PC-9 (cell line): ENCODE data around the gene ZNF362. TPM values are rescaled to one million over a fixed set of nuclear protein-coding genes. Genes with fewer than 3 reads are reported as not detected.

Experiments used
- BruUV-seq: library from RNA; stranded (reverse); fragments of 400-500 nt; replicated peaks from 2 replicates; lab custom pipeline; 2021; lab: Mats Ljungman, UMichigan
- CTCF ChIA-PET: fragments of 300-600 bp; sonication (Branson Sonifier 250); formaldehyde crosslinking; loops from one replicate; lab custom pipeline; 2022; ENCODE audit warnings: antibody characterized with exemption; lab: Charles Lee
- POLR2A ChIA-PET: fragments of 300-600 bp; sonication (Branson Sonifier 250); formaldehyde crosslinking; loops from one replicate; lab custom pipeline; 2022; ENCODE audit warnings: antibody characterized with exemption; ENCODE audit not compliant: unreplicated experiment; lab: Charles Lee
- DNase-seq, 2 experiments: peaks; one replicate each; pipeline versions ENCODE4 v3.0.0 to v3.0.0-alpha.2; 2015 to 2022; ENCODE audit warnings: mixed read lengths in 1 of 2
- H2AFZ ChIP-seq: fragments of 200-600 bp; sonication (generic); 2 replicates; pipeline ENCODE4 v1.8.1; 2017; ENCODE audit warnings: antibody characterized with exemption
- H3F3A ChIP-seq: fragments of 200-600 bp; sonication (generic); 2 replicates; pipeline ENCODE4 v1.8.1; 2017; ENCODE audit warnings: antibody characterized with exemption, mild to moderate bottlenecking, low read depth; ENCODE audit not compliant: insufficient read depth
- H3K27ac ChIP-seq: fragments of 200-600 bp; sonication (generic); 2 replicates; pipeline ENCODE4 v1.6.1; 2016; ENCODE audit warnings: mixed run types
- H3K27me3 ChIP-seq: fragments of 200-600 bp; sonication (generic); 2 replicates; pipeline ENCODE4 v1.6.1; 2016; ENCODE audit warnings: low read depth, mixed run types; ENCODE audit not compliant: insufficient read depth
- H3K36me3 ChIP-seq: fragments of 200-600 bp; sonication (generic); 2 replicates; pipeline ENCODE4 v1.6.1; 2016; ENCODE audit warnings: low read depth, mixed run types
- H3K4me1 ChIP-seq: fragments of 200-600 bp; sonication (generic); replicated peaks from 2 replicates; pipeline ENCODE4 v1.6.1; 2016; ENCODE audit warnings: mixed run types; ENCODE audit not compliant: insufficient read depth
- H3K4me2 ChIP-seq: fragments of 200-600 bp; sonication (generic); 2 replicates; pipeline ENCODE4 v1.6.1; 2017; ENCODE audit warnings: mixed run types
- H3K4me3 ChIP-seq: fragments of 200-600 bp; sonication (generic); 2 replicates; pipeline ENCODE4 v1.6.1; 2016; ENCODE audit warnings: mixed run types
- H3K79me2 ChIP-seq: fragments of 200-600 bp; sonication (generic); 2 replicates; pipeline ENCODE4 v1.6.1; 2017; ENCODE audit warnings: low read depth, mixed run types
- H3K9me2 ChIP-seq: fragments of 200-600 bp; sonication (generic); 2 replicates; pipeline ENCODE4 v1.8.1; 2017; ENCODE audit warnings: mild to moderate bottlenecking; ENCODE audit not compliant: insufficient read depth
- H3K9me3 ChIP-seq: fragments of 200-600 bp; sonication (generic); 2 replicates; pipeline ENCODE4 v1.8.1; 2016; ENCODE audit warnings: low read depth; ENCODE audit not compliant: insufficient read depth
- H4K20me1 ChIP-seq: fragments of 200-600 bp; sonication (generic); 2 replicates; pipeline ENCODE4 v1.8.1; 2017; ENCODE audit not compliant: insufficient read depth
- EZH2 ChIP-seq: fragments of 200-600 bp; sonication (generic); IDR thresholded peaks from 2 replicates; pipeline ENCODE4 v1.8.0; 2017; ENCODE audit warnings: antibody characterized with exemption, low read depth
- intact Hi-C: fragments of 100-400 bp; cut with micrococcal nuclease; formaldehyde crosslinking; loops from one replicate; pipeline ENCODE4 v1.10.0; 2022; ENCODE audit not compliant: unreplicated experiment
- total RNA-seq: library from RNA; stranded (reverse); gene quantifications from 2 replicates; pipeline ENCODE4 v1.2.3, GENCODE V29; 2021
- TF ChIP-seq, protein P1 (sequence below): fragments of 200-600 bp; sonication (generic); conservative IDR thresholded peaks from 2 replicates; pipeline ENCODE4 v1.6.1; 2017; ENCODE audit warnings: mixed run types, antibody characterized with exemption, mild to moderate bottlenecking, moderate library complexity

ZNF362 gene
- total RNA-seq, 1 experiment from 2014 or later: 33.1 TPM

DNA sequence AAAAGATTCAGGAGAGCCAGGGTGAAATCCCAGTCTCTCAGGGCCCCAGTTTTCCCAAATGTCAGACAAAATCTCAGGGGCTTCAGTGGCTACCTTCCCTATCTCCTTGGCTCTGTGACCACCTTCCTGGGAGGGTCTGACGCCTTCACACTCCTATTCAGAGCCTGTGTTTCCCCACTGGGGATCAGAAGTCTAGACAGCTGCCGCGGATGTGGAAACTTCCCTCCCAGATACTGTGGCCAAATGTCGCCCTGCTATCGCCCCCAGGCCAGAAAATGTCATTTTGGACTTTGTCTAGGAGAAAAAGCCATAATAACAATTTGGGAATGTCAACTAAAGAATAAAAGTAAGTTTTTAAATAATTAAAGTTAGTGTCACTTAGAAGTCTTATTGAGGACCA lies 48.7 kb downstream of the ZNF362 start:
- H3F3A ChIP-seq: peaks cover 3% of the 10 kb centered on the region; the same call in 1 of the 2 replicates
- H3K27me3 ChIP-seq: no peaks in the 10 kb centered on the region
- BruUV-seq: no TSS peak
- H3K36me3 ChIP-seq: no peaks in the 10 kb centered on the region
- H4K20me1 ChIP-seq: no peaks in the 10 kb centered on the region
- no peaks in the 10 kb centered on the region for H3K4me1 ChIP-seq
- no peaks in the 10 kb centered on the region for H3K9me2 ChIP-seq
- TF ChIP-seq EZH2: no peak
- TF ChIP-seq, protein P1, sequence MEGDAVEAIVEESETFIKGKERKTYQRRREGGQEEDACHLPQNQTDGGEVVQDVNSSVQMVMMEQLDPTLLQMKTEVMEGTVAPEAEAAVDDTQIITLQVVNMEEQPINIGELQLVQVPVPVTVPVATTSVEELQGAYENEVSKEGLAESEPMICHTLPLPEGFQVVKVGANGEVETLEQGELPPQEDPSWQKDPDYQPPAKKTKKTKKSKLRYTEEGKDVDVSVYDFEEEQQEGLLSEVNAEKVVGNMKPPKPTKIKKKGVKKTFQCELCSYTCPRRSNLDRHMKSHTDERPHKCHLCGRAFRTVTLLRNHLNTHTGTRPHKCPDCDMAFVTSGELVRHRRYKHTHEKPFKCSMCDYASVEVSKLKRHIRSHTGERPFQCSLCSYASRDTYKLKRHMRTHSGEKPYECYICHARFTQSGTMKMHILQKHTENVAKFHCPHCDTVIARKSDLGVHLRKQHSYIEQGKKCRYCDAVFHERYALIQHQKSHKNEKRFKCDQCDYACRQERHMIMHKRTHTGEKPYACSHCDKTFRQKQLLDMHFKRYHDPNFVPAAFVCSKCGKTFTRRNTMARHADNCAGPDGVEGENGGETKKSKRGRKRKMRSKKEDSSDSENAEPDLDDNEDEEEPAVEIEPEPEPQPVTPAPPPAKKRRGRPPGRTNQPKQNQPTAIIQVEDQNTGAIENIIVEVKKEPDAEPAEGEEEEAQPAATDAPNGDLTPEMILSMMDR: no peak
- no peaks in the 10 kb centered on the region for H3K9me3 ChIP-seq
- no peak overlapping the region for H3K4me2 ChIP-seq
- H2AFZ ChIP-seq: no peak overlapping the region
- ChIA-PET CTCF (no interaction called here), POLR2A (no interaction called here)
- H3K4me3 ChIP-seq: no peak overlapping the region
- H3K27ac ChIP-seq: no peak overlapping the region
- intact Hi-C loops: no loop called here
- no peaks in the 10 kb centered on the region for H3K79me2 ChIP-seq
- no peak for DNase-seq

DNA sequence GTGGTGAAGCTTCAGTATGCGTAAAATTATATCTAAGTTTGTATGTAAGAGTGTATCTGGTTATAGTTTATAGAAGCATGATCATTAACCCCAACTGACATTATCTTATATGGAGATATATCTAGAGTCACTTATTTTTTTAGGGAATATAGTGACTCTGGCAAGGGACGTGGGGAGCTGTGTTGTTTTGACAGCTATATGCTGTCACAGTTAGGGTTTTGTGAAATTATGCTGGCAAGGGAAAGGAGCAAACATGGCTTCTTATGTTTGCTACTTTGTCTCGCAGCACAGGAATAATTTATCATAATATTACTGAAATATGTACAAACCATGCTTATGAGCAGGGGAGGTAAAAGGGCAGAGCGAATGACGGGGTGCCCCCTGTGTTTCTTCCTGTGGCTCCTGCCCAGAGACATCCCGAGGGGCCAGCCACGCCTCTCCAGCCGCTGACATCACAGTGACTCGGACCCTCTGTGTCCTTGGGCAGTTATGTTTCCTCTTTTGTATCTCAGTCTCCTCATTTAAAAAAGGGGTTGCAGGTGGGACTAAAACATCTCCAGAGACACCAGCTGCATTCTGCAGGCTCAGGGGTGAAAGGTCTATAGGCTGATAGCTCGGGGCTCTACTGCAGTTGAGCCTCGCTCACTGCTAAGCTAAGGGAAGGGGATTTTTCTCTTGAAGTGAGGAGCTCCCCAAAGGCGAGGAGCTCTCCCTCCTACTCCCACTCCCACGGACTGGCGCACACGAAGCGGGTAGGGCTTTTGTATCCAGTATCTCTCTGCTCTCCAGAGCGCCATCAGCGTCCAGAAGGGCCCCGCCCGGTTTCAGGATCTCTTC lies 49.7 kb downstream of the ZNF362 start:
- H3K9me2 ChIP-seq: no peaks in the 10 kb centered on the region
- H3K79me2 ChIP-seq: no peaks in the 10 kb centered on the region
- H2AFZ ChIP-seq: no peak overlapping the region
- no peaks in the 10 kb centered on the region for H3K4me1 ChIP-seq
- intact Hi-C loops: no loop called here
- H3F3A ChIP-seq: peaks cover 3% of the 10 kb centered on the region; the same call in 1 of the 2 replicates
- no peaks in the 10 kb centered on the region for H3K36me3 ChIP-seq
- H4K20me1 ChIP-seq: no peaks in the 10 kb centered on the region
- H3K4me3 ChIP-seq: no peak overlapping the region
- POLR2A ChIA-PET: interaction anchor here (0.6 kb wide), 1 partner anchor 9 kb away, joined by 33 read pairs; no protein-coding TSS in a partner anchor
- H3K9me3 ChIP-seq: no peaks in the 10 kb centered on the region
- BruUV-seq: no TSS peak
- CTCF ChIA-PET: no interaction called here
- no peak overlapping the region for H3K27ac ChIP-seq
- TF ChIP-seq EZH2: no peak
- TF ChIP-seq, protein P1: no peak
- no peaks in the 10 kb centered on the region for H3K27me3 ChIP-seq
- H3K4me2 ChIP-seq: no peak overlapping the region
- no peak for DNase-seq

DNA sequence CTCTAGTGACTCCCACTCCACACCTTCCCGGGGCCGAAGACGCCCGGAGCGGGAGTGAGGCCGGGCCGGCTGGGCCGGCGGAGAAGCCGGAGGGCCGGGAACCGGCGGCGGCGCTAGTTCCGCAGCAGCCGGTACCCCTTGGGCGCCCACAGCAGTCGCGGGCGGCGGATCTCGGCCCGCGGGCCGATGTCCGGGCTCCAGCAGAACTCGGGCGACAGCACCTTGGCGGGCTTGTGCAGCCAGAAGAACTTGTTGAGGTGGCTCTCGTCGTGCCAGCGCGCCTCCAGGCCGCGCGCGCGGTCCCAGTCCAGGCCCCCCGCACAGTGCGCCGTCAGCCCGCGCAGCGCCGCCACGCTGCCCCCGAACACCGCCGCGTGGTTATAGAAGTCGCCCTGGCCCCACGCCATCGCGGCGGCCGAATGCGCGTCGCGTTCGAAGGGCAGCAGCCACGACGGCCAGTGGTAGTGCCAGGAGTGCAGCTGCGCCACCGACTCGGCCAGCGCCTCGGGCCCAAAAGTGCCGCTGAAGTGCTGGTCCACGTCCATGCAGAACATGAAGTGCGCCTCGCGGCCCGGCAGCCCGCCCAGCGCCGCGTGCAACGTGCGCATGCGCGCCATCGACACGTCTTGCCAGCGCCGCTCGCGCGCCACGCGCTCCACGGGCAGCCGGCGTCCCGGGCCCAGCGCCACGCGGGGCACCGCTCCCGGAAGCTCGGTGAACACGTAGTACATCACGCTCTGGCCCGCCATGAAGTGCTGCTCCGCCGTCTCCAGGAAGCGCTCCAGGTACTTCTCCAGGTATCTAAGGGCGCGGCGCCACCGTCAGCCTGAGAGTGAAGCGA lies 50.6 kb downstream of the ZNF362 start:
- intact Hi-C loops: no loop called here
- Histone ChIP-seq H3K9me3 (no peaks in the 10 kb centered on the region), H3K79me2 (no peaks in the 10 kb centered on the region), H3K36me3 (no peaks in the 10 kb centered on the region), H3K4me1 (no peaks in the 10 kb centered on the region), H2AFZ (no peak overlapping the region), H3F3A (no peaks in the 10 kb centered on the region), H3K4me3 (no peak overlapping the region), H3K9me2 (no peaks in the 10 kb centered on the region), H3K27ac (no peak overlapping the region), H4K20me1 (no peaks in the 10 kb centered on the region), H3K4me2 (no peak overlapping the region), H3K27me3 (no peaks in the 10 kb centered on the region)
- BruUV-seq: no TSS peak
- ChIA-PET CTCF (no interaction called here), POLR2A (interaction anchor here (0.6 kb wide), 1 partner anchor 8 kb away, joined by 33 read pairs; no protein-coding TSS in a partner anchor)
- no peak for TF ChIP-seq EZH2
- TF ChIP-seq, protein P1: no peak
- no peak for DNase-seq
